GM21786 (cell line): ENCODE results near the gene KIAA1614.

Experiments used
- ATAC-seq: cut with Tn5 transposase; IDR thresholded peaks from one replicate; pipeline ENCODE4 v1.9.1; 2021; ENCODE audit not compliant: unreplicated experiment

KIAA1614 gene, protein sequence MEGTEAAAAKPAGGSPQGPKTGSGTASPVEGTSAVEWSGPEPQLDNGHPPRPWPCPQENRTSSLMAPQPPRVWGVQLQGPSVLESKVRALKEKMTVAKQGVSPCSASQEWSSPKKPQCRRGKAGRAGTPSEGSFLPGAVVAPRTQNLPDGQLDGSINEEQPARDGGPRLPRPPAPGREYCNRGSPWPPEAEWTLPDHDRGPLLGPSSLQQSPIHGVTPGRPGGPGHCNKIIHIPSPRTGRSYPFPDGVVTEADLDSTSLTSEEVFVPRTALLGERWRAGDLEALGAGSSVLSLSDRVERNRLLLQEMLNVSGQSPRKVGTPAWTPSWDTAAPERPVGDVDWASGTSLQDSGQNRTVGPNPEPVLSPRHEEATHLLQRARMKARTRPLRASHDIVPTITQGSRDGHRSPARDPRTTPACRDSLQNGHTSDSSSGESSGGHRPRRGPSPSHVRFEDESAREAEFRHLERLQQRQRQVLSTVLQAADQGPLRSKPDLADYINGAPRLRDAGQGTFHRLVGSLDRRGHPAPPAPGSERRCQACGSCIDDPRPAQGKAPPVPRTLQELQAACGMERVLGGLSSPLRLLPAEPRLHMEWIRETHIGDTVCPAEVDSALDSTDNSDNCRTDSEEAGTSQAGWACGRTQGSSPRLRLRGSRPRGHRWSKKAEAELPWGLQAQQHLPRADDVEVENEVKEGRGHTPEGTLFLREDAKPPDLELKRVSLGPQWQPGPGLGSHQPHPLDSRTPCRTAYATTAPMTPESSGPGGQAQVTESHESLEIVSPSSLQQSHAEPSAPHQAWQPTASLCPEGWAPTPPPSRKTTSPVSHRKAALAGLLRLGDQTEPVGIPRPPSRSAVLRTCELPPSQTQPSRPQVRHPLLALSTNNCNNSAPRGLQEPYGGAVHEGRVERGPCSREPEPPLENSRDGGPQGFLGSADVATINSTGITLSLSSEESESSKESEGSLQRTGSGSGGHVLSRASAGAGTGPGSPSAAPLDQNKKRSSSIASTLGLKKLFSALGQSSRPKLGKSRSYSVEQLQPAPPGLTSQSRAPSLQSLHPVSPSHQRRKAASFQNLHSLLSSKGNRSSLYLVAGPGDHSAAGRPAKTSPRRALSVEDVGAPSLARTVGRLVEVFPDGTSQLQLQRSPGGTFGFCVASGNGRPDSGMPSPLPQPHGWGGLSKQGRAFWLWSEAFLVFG

DNA sequence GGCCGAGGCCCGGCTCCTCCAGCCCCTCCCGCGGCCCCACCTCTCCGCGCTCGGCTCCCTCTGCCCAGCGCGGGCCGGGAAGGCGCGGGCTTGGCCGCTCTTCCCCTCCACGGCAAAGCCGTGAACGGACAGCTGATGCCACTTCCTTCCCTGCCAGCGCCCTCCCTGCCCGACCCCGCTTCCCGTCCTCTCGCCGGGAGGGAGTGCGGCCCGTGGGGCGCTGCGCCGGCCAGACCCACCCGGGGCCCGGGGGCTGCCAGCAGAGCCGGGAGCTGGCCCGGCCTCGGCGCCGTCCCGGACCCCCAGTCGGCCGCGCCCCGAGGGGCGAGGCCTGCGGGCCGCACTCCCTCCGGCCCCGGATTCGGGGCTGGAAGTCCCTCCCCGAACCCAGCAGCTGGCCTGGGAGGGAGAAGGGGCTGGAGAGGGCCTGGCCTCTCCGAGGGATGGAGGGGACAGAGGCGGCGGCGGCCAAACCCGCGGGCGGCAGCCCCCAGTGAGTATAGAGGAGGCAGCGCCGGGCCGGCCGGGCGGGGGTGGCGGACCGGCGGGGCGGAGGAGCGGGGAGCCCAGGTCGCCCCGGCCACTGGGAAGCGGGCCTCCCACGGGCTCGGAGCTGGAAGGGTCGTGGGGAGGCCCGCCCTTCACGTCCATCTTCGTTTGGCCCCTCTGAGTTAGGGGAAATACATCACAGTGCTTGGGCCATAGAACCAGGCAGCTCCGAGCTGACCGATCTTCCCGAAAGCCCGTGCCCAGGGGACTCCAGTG is at the start of gene KIAA1614:
TSS of gene KIAA1614 (plus strand) at position 97 of the 765 bp plus-strand sequence. CDS start at position 444, 347 bp downstream.
- no peak for ATAC-seq

DNA sequence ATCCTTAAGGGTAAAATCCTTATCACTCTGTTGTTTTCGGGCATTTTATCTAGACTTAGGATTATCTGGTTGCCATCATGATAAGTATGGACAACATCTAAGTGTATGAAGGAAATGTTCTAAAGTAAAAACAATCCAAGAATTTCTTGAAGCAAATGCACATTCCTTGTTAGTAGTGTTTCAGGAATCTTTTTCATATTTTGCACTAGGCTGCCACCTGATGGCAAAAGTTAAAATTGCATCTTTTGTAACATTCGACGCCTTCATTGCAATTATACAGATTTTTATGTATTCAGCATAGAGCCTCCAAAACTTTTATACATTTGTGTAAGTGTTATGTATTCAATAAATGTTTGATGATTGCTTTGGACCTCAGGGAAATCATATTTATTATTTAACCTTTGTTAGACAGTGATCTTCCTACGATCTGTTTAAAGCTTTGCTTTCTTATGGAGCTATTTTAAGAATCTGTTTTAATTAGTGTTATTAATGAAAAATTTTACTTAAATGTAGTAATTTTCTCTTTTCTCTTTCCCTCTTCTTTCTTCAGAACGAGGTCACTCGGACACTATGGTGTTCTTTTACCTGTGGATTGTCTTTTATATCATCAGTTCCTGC is 49.4 kb upstream of the KIAA1614 start:
- no peak for ATAC-seq

DNA sequence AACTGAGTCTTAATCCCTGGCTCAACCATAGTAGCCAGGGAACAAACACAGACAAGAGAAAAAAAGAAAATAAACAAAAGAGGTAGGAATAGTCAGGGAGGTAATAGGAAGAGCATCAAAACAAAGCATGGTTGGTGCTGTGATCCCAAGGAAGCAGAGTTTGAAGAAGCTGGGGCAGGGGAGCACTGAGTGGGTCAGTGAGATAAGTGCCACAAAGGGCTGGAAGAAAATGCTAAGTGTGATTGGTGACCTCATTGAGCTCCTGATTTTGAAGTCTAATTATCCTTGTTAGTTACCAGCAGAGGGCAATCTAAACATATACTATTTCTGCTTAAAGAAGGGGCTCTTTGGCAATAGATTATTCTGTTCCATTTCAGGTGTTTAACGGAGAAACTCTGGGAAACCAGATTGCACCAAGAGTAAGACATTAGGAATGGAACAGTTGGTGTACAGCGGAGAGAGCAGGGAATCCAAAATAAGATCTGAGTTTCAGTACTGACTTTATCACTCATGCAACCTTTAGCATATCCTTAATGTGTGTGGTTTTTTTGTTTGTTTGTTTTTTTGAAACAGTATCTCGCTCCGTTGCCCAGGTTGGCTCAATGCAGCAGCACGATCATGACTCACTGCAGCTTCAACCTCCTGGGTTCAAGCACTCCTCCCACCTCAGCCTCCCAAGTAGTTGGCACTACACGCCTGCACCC is 30.7 kb upstream of the KIAA1614 start:
- peak; percentile 61 for ATAC-seq

DNA sequence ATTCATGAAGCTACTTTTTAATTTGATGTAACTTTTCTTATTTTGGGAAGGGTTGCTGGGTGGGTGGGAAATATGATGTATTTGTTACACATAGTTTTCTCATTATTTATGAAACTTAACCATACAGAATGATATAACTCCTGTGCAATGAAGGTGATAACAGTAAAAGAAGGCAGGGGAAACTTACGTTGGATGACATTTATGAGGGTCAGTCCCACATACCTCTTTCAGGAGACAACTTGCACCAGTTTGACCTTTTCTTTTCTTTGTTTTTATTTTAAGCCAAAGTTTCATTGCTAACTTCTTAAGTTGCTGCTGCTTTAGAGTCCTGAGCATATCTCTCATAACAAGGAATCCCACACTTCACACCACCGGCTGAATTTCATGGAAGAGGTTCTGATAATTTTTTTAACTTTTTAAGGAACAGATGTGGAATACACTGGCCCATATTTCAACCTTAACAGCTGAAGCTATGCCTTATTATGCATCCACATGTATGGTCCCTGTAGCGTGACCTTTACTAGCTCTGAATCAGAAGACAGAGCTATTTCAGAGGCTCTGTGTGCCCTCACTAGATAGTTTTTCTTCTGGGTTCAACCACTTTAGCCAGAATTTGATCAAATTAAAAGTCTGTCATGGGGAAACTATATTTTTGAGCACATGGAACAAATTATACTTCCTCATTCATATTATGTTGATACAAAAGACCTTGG is 28.0 kb upstream of the KIAA1614 start:
- no peak for ATAC-seq

- no peak for ATAC-seq
Measured at GRCh38 chr1:180886338-180886737, 26.4 kb upstream of the KIAA1614 start.

DNA sequence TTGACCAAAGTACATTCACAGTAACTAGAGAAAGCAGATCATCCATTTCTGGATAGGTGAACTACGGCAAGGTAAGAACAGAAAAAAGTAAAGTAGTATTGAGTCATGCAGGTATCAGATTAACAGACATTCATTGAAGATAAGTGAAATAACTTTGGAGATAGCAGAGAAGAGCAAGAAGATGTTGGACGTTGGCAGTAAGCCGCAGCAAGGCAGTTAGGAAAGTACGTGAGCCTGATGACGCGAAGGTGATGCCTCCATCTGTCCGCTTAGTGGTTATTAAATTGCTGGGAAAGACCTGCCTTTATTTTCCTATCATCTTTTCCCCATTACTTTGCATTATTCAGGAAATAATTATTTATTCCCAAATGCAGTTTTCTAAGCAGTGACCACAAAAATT is 24.9 kb upstream of the KIAA1614 start:
- no peak for ATAC-seq

GRCh38 chr1:180888870-180889269 is 23.8 kb upstream of the KIAA1614 start:
- peak; percentile 93 for ATAC-seq

DNA sequence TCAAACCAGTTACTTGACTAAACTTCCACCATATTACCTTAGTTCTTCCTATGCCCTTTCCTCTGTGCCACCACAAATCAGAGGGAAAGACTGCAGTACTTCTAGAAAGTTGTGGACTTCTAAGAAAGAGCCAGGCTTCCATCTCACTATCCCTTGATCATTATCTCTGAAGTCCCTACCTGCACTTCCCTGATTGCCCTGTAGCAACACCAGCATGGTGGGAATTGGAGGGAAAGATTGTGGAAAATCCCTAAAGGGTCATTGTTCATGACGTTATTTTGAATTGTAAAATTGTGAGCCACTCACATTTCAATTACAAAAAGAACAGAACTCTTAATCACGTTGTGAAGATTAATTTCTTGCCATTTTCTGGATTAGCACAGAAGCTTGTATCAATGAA is 23.4 kb upstream of the KIAA1614 start:
- no peak for ATAC-seq

- ATAC-seq: no peak
Measured at GRCh38 chr1:180892272-180892671, 20.4 kb upstream of the KIAA1614 start.

DNA sequence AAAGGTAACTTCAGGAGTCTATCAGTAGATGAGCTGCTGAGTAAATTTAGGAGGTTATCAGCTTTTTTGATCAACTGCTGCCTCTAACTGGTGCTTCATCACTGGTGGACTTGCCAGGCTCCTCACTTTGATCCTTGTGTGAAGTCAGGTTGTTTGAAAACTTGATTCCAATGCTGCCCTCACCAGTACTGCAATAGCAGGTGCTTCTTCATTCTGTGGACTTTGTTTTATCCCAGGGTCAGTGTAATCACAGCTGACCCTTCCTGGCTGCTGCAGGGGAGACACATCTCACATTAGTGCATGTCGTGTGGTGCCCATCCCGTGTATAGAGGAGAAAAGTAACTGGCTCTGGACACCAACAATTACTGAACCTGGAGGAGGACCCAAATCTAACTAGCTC is 20.0 kb upstream of the KIAA1614 start:
- no peak for ATAC-seq

GRCh38 chr1:180893614-180894013 is 19.1 kb upstream of the KIAA1614 start:
- no peak for ATAC-seq

GRCh38 chr1:180896161-180896560 is 16.5 kb upstream of the KIAA1614 start:
- no peak for ATAC-seq

GRCh38 chr1:180898441-180899219 is 14.1 kb upstream of the KIAA1614 start:
- ATAC-seq: no peak

- no peak for ATAC-seq
Measured at GRCh38 chr1:180899262-180899661, 13.4 kb upstream of the KIAA1614 start.

DNA sequence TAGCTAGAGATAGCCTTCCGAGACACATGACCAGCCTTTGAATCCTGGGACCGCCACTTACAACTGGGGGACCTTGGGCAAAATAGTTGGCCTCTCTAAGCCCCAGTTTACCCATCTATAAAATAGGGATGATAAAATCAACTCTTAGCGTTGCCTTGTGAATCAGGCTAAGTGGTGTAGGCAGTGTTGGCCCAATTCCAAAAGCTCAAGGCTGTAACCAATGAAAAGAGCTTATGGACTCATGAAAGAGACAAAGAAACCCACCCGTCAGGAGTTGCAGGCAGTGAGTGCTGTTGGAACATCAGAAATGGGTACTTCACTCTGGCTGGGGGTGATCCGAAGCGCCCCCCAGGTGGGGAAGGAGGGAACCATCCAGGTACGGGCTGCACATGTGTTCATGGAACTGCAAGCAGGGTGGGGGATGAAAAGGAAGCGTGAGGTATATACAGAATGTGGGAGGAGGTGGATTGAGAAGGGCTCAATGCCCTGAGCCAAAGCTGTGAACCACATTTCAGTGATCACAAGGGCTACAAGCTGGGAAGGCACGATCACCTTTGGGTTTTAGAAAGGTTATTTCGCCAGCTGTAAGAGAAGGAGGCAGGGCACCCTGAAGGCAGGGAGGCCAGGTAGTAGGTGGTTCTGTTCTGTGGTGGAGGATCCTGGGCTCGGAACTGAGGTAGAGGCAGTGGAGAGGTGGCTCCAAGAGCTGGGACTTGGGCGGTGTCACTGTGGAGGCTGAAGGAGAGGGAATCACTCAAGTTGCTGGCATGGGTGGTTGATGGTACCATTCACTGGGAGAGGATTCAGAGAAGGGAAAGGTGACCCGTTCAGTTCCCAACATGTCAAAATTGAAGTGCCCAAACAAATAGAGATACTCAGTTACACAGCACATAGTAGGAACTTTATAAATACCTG is 11.4 kb upstream of the KIAA1614 start:
- ATAC-seq: no peak

DNA sequence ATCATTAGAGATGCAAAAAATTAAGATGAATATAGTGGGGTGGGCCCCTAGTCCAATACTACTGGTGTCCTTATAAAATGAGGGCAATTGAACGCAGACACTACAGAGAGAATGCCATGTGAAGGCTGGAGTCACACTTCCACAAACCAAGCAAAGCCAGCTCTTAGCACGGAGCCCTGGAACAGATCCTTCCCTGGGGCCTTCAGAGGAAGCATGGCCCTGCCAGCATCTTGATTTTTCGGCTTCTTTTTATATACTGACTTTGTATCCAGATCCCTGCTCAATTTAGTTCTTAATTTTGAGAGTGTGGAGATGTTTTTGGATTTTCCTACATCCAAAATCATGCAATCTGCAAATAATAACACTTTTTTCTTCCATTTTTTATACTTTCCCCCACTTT is 10.2 kb upstream of the KIAA1614 start:
- ATAC-seq: no peak

- no peak for ATAC-seq
Measured at GRCh38 chr1:180905927-180906326, 6.8 kb upstream of the KIAA1614 start.
